ENCODE measurements around the gene PSMC6.

- TF ChIP-seq SUZ12 (IDR thresholded peaks at IDR 0.05; ENCODE audit: extremely low read depth, insufficient read depth, insufficient read length): no peak
- no peak for TF ChIP-seq YY1 (IDR thresholded peaks at IDR 0.05; ENCODE audit: insufficient read depth, insufficient read length)
- TF ChIP-seq ZNF274 (IDR thresholded peaks at IDR 0.05; ENCODE audit: low read depth, low read length): no peak
Measured at GRCh38 chr14:52690983-52691760, 15.8 kb upstream of the PSMC6 start.
